HEK293T (cell line): ENCODE results near the gene ATP2A2.

Experiments used
- ARNT ChIP-seq: fragments of 450-650 bp; IDR thresholded peaks from 2 replicates; pipeline ENCODE4 v1.6.1; 2017; ENCODE audit warnings: mild to moderate bottlenecking
- BHLHE40 ChIP-seq: fragments of 450-650 bp; IDR thresholded peaks from 2 replicates; pipeline ENCODE4 v1.6.1; 2016; ENCODE audit warnings: mild to moderate bottlenecking, moderate library complexity, borderline replicate concordance
- ELF4 ChIP-seq: fragments of 450-650 bp; IDR thresholded peaks from 2 replicates; pipeline ENCODE4 v1.6.1; 2017; ENCODE audit warnings: antibody characterized with exemption
- SP1 ChIP-seq: fragments of 450-650 bp; IDR thresholded peaks from 2 replicates; pipeline ENCODE4 v1.6.1; 2017
- SUZ12 ChIP-seq: fragments of 450-650 bp; IDR thresholded peaks from 2 replicates; pipeline ENCODE4 v1.6.1; 2016; ENCODE audit warnings: mild to moderate bottlenecking
- TARDBP ChIP-seq: fragments of 450-650 bp; IDR thresholded peaks from 2 replicates; pipeline ENCODE4 v1.6.1; 2016

DNA sequence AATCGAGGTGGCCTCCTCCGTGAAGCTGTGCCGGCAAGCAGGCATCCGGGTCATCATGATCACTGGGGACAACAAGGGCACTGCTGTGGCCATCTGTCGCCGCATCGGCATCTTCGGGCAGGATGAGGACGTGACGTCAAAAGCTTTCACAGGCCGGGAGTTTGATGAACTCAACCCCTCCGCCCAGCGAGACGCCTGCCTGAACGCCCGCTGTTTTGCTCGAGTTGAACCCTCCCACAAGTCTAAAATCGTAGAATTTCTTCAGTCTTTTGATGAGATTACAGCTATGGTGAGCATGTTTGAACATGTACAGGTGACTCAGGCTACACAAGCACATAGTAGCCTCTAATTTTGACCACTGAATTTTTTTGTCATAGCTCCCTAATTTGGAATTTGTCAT lies 59.7 kb downstream of the ATP2A2 start:
- no peak for TF ChIP-seq TARDBP
- no peak for TF ChIP-seq BHLHE40
- TF ChIP-seq SUZ12 = no peak
- no peak for TF ChIP-seq ELF4
- no peak for TF ChIP-seq SP1
- no peak for TF ChIP-seq ARNT
